K562 (cell line): ENCODE measurements around the gene ELK4. TPM values are rescaled to one million over a fixed set of nuclear protein-coding genes. Genes with fewer than 3 reads are reported as not detected.

ENCODE experiments used
- ATAC-seq: fragments of 200-7000 bp; cut with Tn5 transposase; 3 replicates; pipeline ENCODE4 v1.9.1; 2020; ENCODE audit warnings: moderate library complexity
- BruUV-seq: library from RNA; stranded (reverse); fragments of 400-500 nt; replicated peaks from 2 replicates; lab custom pipeline; 2021; lab: Mats Ljungman, UMichigan
- CTCF ChIA-PET: fragments of 300-600 bp; formaldehyde crosslinking; extraction: SDS; loops from one replicate; lab custom pipeline; 2021; ENCODE audit warnings: low intra/inter-chr PET ratio; lab: Yijun Ruan, JAX
- POLR2A ChIA-PET: fragments of 300-600, 350-650 bp; sonication (Branson Sonifier 250); formaldehyde crosslinking; extraction: SDS; loops from one replicate; lab custom pipeline; 2021; ENCODE audit warnings: antibody characterized with exemption, inconsistent platforms; lab: Yijun Ruan, JAX
- DNase-seq, 4 experiments: peaks; one replicate each; pipeline versions ENCODE4 v3.0.0 to v3.0.0-alpha.2; 2011 to 2018; ENCODE audit warnings: low spot score in 3 of 4, mixed read lengths in 3 of 4; ENCODE audit errors: extremely low read depth in 1 of 4
- FAIRE-seq: peaks from 2 replicates; lab custom pipeline; 2011; peaks lifted over from hg19 to GRCh38; lab: Jason Lieb, UNC
- H2AFZ ChIP-seq: 2 replicates; pipeline ENCODE4 v1.6.0; 2011; ENCODE audit warnings: low read depth, low read length, control low read depth, inconsistent platforms
- H3K27ac ChIP-seq: fragments of 200-600 bp; 3 replicates; pipeline ENCODE4 v1.8.0; 2011; ENCODE audit warnings: low read depth, mild to moderate bottlenecking, control low read depth, inconsistent platforms, low read length, moderate library complexity, mixed read lengths; ENCODE audit errors: extremely low read depth
- H3K27me3 ChIP-seq, 2 experiments: fragments of 300-600 bp in 1 of 2; 2 replicates in 1 of 2; 3 replicates in 1 of 2; pipeline versions ENCODE4 v1.6.0 to v1.8.0; 2011; ENCODE audit warnings: inconsistent platforms in 2 of 2, low read length in 2 of 2, mild to moderate bottlenecking in 1 of 2, mixed read lengths in 1 of 2, moderate library complexity in 1 of 2; ENCODE audit not compliant: control insufficient read depth in 2 of 2, insufficient read depth in 2 of 2
- H3K36me3 ChIP-seq: fragments of 300-600 bp; 3 replicates; pipeline ENCODE4 v1.8.0; 2011; ENCODE audit warnings: mild to moderate bottlenecking, low read length, inconsistent platforms; ENCODE audit not compliant: control insufficient read depth, insufficient read depth
- H3K4me1 ChIP-seq, 2 experiments: fragments of 200-600 bp in 1 of 2; replicated peaks in 1 of 2; 2 replicates in 1 of 2; 3 replicates in 1 of 2; pipeline versions ENCODE4 v1.5.1 to v1.8.0; 2011; ENCODE audit warnings: inconsistent platforms in 2 of 2, low read length in 2 of 2, mild to moderate bottlenecking in 1 of 2, mixed read lengths in 1 of 2, moderate library complexity in 1 of 2; ENCODE audit not compliant: control insufficient read depth in 2 of 2, insufficient read depth in 2 of 2
- H3K4me2 ChIP-seq: 2 replicates; pipeline ENCODE4 v1.6.1; 2011; ENCODE audit warnings: low read length, control low read depth, inconsistent platforms, mixed read lengths; ENCODE audit not compliant: insufficient read depth
- H3K4me3 ChIP-seq: fragments of 200-600 bp; sonication (generic), shearing (Covaris generic); 2 replicates; pipeline ENCODE4 v1.5.1; 2016; ENCODE audit warnings: control low read depth, inconsistent platforms
- H3K79me2 ChIP-seq: fragments of 200-600 bp; 3 replicates; pipeline ENCODE4 v1.8.0; 2011; ENCODE audit warnings: low read length, inconsistent platforms; ENCODE audit not compliant: control insufficient read depth, insufficient read depth
- H3K9ac ChIP-seq, 2 experiments: 2 replicates each; pipeline versions ENCODE4 v1.6.0 to v1.6.1; 2011; ENCODE audit warnings: low read depth in 2 of 2, low read length in 2 of 2, control low read depth in 1 of 2, inconsistent platforms in 1 of 2, mild to moderate bottlenecking in 1 of 2, mixed read lengths in 1 of 2; ENCODE audit not compliant: insufficient read depth in 1 of 2
- H3K9me1 ChIP-seq: one replicate; pipeline ENCODE4 v1.6.0; 2011; ENCODE audit warnings: inconsistent platforms, mild to moderate bottlenecking, low read length, moderate library complexity; ENCODE audit not compliant: control insufficient read depth, insufficient read depth
- H3K9me3 ChIP-seq: replicated peaks from 2 replicates; pipeline ENCODE4 v1.5.1; 2011; ENCODE audit warnings: low read depth, low read length, inconsistent platforms; ENCODE audit not compliant: control insufficient read depth, insufficient read depth
- H4K20me1 ChIP-seq: replicated peaks from 2 replicates; pipeline ENCODE4 v1.6.1; 2011; ENCODE audit warnings: low read length, inconsistent platforms, mixed read lengths; ENCODE audit not compliant: control insufficient read depth, insufficient read depth
- ARHGAP35 ChIP-seq: fragments of 450-650 bp; IDR thresholded peaks from 2 replicates; pipeline ENCODE4 v1.6.1; 2018; ENCODE audit not compliant: partially characterized antibody
- BDP1 ChIP-seq: IDR thresholded peaks from 3 replicates; pipeline ENCODE4 v1.6.1; 2011; ENCODE audit not compliant: insufficient read length, insufficient read depth
- BHLHE40 ChIP-seq: IDR thresholded peaks from 2 replicates; pipeline ENCODE4 v1.6.1; 2011; ENCODE audit warnings: low read length, improper control_type of control experiment
- NFIX ChIP-seq: fragments of 250-450 bp; sonication (Bioruptor Pico); IDR thresholded peaks from 2 replicates; pipeline ENCODE4 v1.4.0; 2020; ENCODE audit warnings: low read depth, mild to moderate bottlenecking, moderate library complexity
- RHOXF2B ChIP-seq: fragments of 250-450 bp; sonication (Bioruptor Pico); conservative IDR thresholded peaks from 2 replicates; pipeline ENCODE4 v1.5.1; 2021
- SMARCA5 ChIP-seq: fragments of 450-650 bp; IDR thresholded peaks from 2 replicates; pipeline ENCODE4 v1.6.1; 2016
- TEAD1 ChIP-seq, 2 experiments: fragments of 450-650 bp in 1 of 2; sonication (generic) in 1 of 2; formaldehyde crosslinking; IDR thresholded peaks; 2 replicates each; pipeline versions ENCODE4 v1.4.0 to v1.8.0; 2020 to 2022; ENCODE audit warnings: mild to moderate bottlenecking in 2 of 2, missing genetic modification reagents in 1 of 2
- ZNF695 ChIP-seq: fragments of 450-650 bp; formaldehyde crosslinking; IDR thresholded peaks from 2 replicates; pipeline ENCODE4 v1.4.0; 2020; ENCODE audit warnings: mild to moderate bottlenecking, moderate library complexity
- WGBS: fragments of 100-300 bp; shearing (Covaris generic); methylation state at CpG from one replicate; pipeline ENCODE4 v1.1.6; 2016; ENCODE audit warnings: low coverage, mixed read lengths; ENCODE audit not compliant: insufficient coverage; ENCODE audit errors: missing lambda C conversion rate; 5-methylcytosine and 5-hydroxymethylcytosine counted together
- in situ Hi-C: fragments of 300-500 bp; cut with MboI; formaldehyde crosslinking; loops from 4 replicates; pipeline ENCODE4 v1.15.0; 2018; ENCODE audit warnings: inconsistent platforms, mixed read lengths
- intact Hi-C: fragments of 100-400 bp; cut with micrococcal nuclease; formaldehyde crosslinking; loops from 2 replicates; pipeline ENCODE4 v1.14.2; 2022
- polyA plus RNA-seq, 8 experiments: library from polyadenylated mRNA; depleted of rRNA in 4 of 8; stranded (reverse) in 5 of 8; unstranded in 3 of 8; fragments of >200 nt; fragmentation: Nextera tagmentation in 2 of 8; fragmentation: Illumina TruSeq in 1 of 8; extraction: Ambion mirVana in 2 of 8; extraction: Trizol in 1 of 8; gene quantifications; 2 replicates each; pipeline versions ENCODE4 v1.2.1 to v1.2.3, GENCODE V29; 2011 to 2014; ENCODE audit warnings: inconsistent platforms in 1 of 8, missing spikeins in 1 of 8
- total RNA-seq, 7 experiments: library from RNA; depleted of rRNA in 6 of 7; stranded (reverse); fragments of >200 nt in 6 of 7; fragmentation: Illumina TruSeq in 2 of 7; extraction: Trizol in 2 of 7; gene quantifications; 2 replicates each; pipeline versions ENCODE4 v1.2.1 to v1.2.3, GENCODE V29; 2011 to 2021; ENCODE audit warnings: low replicate concordance in 1 of 7

Gene ELK4
- total and polyA plus RNA-seq, 9 of the 15 experiments (the other 6 are each of a cell fraction or from before 2014, with no cell fraction given), result 2.0 to 21.7 (median 9.2) TPM

- Histone ChIP-seq H3K9me3 (no peaks in the 10 kb centered on the region), H3K27me3 (peaks cover 0 to 4% of the 10 kb centered on the region in 2 experiments; a peak in 2 of 5 replicates), H3K4me3 (no peak overlapping the region), H3K27ac (no peak overlapping the region), H3K4me1 (peaks cover 0 to 4% of the 10 kb centered on the region in 2 experiments; a peak in 2 of 5 replicates), H3K9me1 (no peaks in the 10 kb centered on the region), H2AFZ (no peak overlapping the region), H3K79me2 (no peaks in the 10 kb centered on the region), H3K9ac (no peak overlapping the region), H3K4me2 (no peak overlapping the region), H3K36me3 (no peaks in the 10 kb centered on the region), H4K20me1 (0 out of 2 replicates have a peak, but pooled peaks cover 4% of the 10 kb centered on the region)
- DNase-seq, result no peak
- intact Hi-C loops, result no loop called here
- BruUV-seq, result no TSS peak
- TF ChIP-seq ARHGAP35 (no peak), RHOXF2B (CRISPR knock-in tag) (no peak), NFIX (CRISPR knock-in tag) (no peak), BHLHE40 (no peak), ZNF695 (CRISPR knock-in tag) (no peak), SMARCA5 (no peak), TEAD1 (CRISPR knock-in tag; IDR thresholded peaks at IDR 0.05) (no peak), BDP1 (no peak)
- no peak for ATAC-seq
- POLR2A ChIA-PET, result interaction anchor here (1.5 kb wide), 1 partner anchor 10 kb away, joined by 10 read pairs; the partner anchor contains the start of gene ELK4
- no peak for FAIRE-seq
- WGBS, result 53% methylated on average over 2 of the region's 2 CpGs
- CTCF ChIA-PET, result no interaction called here
- in situ Hi-C loops, result no loop called here
Observed at GRCh38 chr1:205642679-205643307, 11.0 kb upstream of the ELK4 start.
